K562 (cell line): Measurements from ENCODE around the gene SLAIN2. TPM values are rescaled to one million over a fixed set of nuclear protein-coding genes. Genes with fewer than 3 reads are reported as not detected.

Experiments used
- BCL6 ChIP-seq: fragments of 250-450 bp; sonication (Bioruptor Pico); IDR thresholded peaks from 2 replicates; pipeline ENCODE4 v1.4.0; 2020
- FOXA3 ChIP-seq, 2 experiments: fragments of 450-650 bp in 1 of 2; sonication (generic) in 1 of 2; formaldehyde crosslinking; IDR thresholded peaks in 1 of 2; conservative IDR thresholded peaks in 1 of 2; 2 replicates each; pipeline versions ENCODE4 v1.4.0 to v1.8.0; 2020 to 2022; ENCODE audit warnings: mild to moderate bottlenecking in 2 of 2, missing genetic modification reagents in 1 of 2
- FOXP1 ChIP-seq: sonication (generic); formaldehyde crosslinking; IDR thresholded peaks from 2 replicates; pipeline ENCODE4 v1.8.0; 2022; ENCODE audit warnings: mild to moderate bottlenecking, missing genetic modification reagents
- HBP1 ChIP-seq: fragments of 450-650 bp; formaldehyde crosslinking; IDR thresholded peaks from 2 replicates; pipeline ENCODE4 v1.4.0; 2022; ENCODE audit warnings: missing genetic modification characterization
- ID3 ChIP-seq, 2 experiments: fragments of 250-450 bp in 1 of 2; fragments of 450-650 bp in 1 of 2; sonication (Bioruptor Pico) in 1 of 2; IDR thresholded peaks; 2 replicates each; pipeline versions ENCODE4 v1.6.1 to v1.8.0; 2016 to 2021; ENCODE audit warnings: mild to moderate bottlenecking in 2 of 2, moderate library complexity in 2 of 2, missing compliant biosample characterization in 1 of 2, missing genetic modification characterization in 1 of 2
- JUN ChIP-seq, 2 experiments: sonication (generic) in 1 of 2; formaldehyde crosslinking in 1 of 2; IDR thresholded peaks; 2 replicates each; pipeline versions ENCODE4 v1.6.1 to v1.8.0; 2012 to 2022; ENCODE audit warnings: borderline replicate concordance in 2 of 2, mild to moderate bottlenecking in 2 of 2, improper control_type of control experiment in 1 of 2, low read depth in 1 of 2, low read length in 1 of 2, missing genetic modification reagents in 1 of 2
- LEF1 ChIP-seq: fragments of 450-650 bp; IDR thresholded peaks from 2 replicates; pipeline ENCODE4 v1.6.1; 2016; ENCODE audit warnings: mild to moderate bottlenecking
- MAX ChIP-seq: sonication (generic); formaldehyde crosslinking; IDR thresholded peaks from 2 replicates; pipeline ENCODE4 v1.9.0; 2022; ENCODE audit warnings: mild to moderate bottlenecking, missing genetic modification reagents
- MAZ ChIP-seq, 2 experiments: fragments of 450-650 bp in 1 of 2; sonication (generic) in 1 of 2; formaldehyde crosslinking; IDR thresholded peaks in 1 of 2; conservative IDR thresholded peaks in 1 of 2; 2 replicates each; pipeline versions ENCODE4 v1.4.0 to v1.5.0; 2020; ENCODE audit warnings: mild to moderate bottlenecking in 1 of 2, missing genetic modification reagents in 1 of 2
- MLX ChIP-seq, 2 experiments: fragments of 450-650 bp in 1 of 2; sonication (generic) in 1 of 2; formaldehyde crosslinking; conservative IDR thresholded peaks; 2 replicates each; pipeline versions ENCODE4 v1.4.0 to v1.8.1; 2020 to 2022; ENCODE audit warnings: mild to moderate bottlenecking in 1 of 2, missing genetic modification reagents in 1 of 2
- NBN ChIP-seq: fragments of 450-650 bp; IDR thresholded peaks from 2 replicates; pipeline ENCODE4 v1.6.1; 2016; ENCODE audit warnings: low read depth, mild to moderate bottlenecking
- NR2C1 ChIP-seq, 2 experiments: fragments of 450-650 bp; IDR thresholded peaks; 2 replicates each; pipeline ENCODE4 v1.6.1; 2017; ENCODE audit warnings: mild to moderate bottlenecking in 2 of 2, antibody characterized with exemption in 1 of 2, inconsistent platforms in 1 of 2, missing compliant biosample characterization in 1 of 2, missing genetic modification characterization in 1 of 2
- PHB ChIP-seq: fragments of 250-450 bp; sonication (Bioruptor Pico); IDR thresholded peaks from 2 replicates; pipeline ENCODE4 v1.5.0; 2021
- PKNOX1 ChIP-seq: fragments of 450-650 bp; IDR thresholded peaks from 2 replicates; pipeline ENCODE4 v1.6.1; 2016
- RBM39 ChIP-seq: fragments of 200-400 bp; formaldehyde crosslinking; optimal IDR thresholded peaks from 2 replicates; pipeline ENCODE3; 2018; ENCODE audit warnings: low read depth, low read length
- RCOR1 ChIP-seq, 2 experiments: IDR thresholded peaks; 2 replicates each; pipeline ENCODE4 v1.6.1; 2012; ENCODE audit warnings: low read depth in 2 of 2, low read length in 2 of 2, borderline replicate concordance in 1 of 2, improper control_type of control experiment in 1 of 2
- SRF ChIP-seq, 2 experiments: fragments of 250-450, 450-650 bp in 1 of 2; sonication (Bioruptor Pico) in 1 of 2; sonication (generic) in 1 of 2; formaldehyde crosslinking; IDR thresholded peaks; 2 replicates each; pipeline versions ENCODE4 v1.5.0 to v1.5.1; 2020 to 2022; ENCODE audit warnings: mild to moderate bottlenecking in 1 of 2, missing genetic modification reagents in 1 of 2
- TOE1 ChIP-seq, 2 experiments: fragments of 450-650 bp in 1 of 2; sonication (generic) in 1 of 2; formaldehyde crosslinking in 1 of 2; IDR thresholded peaks; 2 replicates each; pipeline versions ENCODE4 v1.7.1 to v1.8.0; 2016 to 2022; ENCODE audit warnings: borderline replicate concordance in 2 of 2, mild to moderate bottlenecking in 2 of 2, antibody characterized with exemption in 1 of 2, inconsistent platforms in 1 of 2, low read depth in 1 of 2, missing genetic modification reagents in 1 of 2, moderate library complexity in 1 of 2
- YBX1 ChIP-seq: fragments of 450-650 bp; IDR thresholded peaks from 2 replicates; pipeline ENCODE4 v1.7.1; 2016; ENCODE audit warnings: mild to moderate bottlenecking
- ZBTB17 ChIP-seq: fragments of 450-650 bp; formaldehyde crosslinking; IDR thresholded peaks from 2 replicates; pipeline ENCODE4 v1.4.0; 2020; ENCODE audit warnings: mild to moderate bottlenecking
- ZNF217 ChIP-seq: sonication (generic); formaldehyde crosslinking; IDR thresholded peaks from 2 replicates; pipeline ENCODE4 v1.8.0; 2022; ENCODE audit warnings: mild to moderate bottlenecking, missing genetic modification reagents
- ZNF354B ChIP-seq: fragments of 250-450 bp; sonication (Bioruptor Pico); IDR thresholded peaks from 2 replicates; pipeline ENCODE4 v1.4.0; 2020
- polyA plus RNA-seq, 8 experiments: library from polyadenylated mRNA; depleted of rRNA in 4 of 8; stranded (reverse) in 5 of 8; unstranded in 3 of 8; fragments of >200 nt; fragmentation: Nextera tagmentation in 2 of 8; fragmentation: Illumina TruSeq in 1 of 8; extraction: Ambion mirVana in 2 of 8; extraction: Trizol in 1 of 8; gene quantifications; 2 replicates each; pipeline versions ENCODE4 v1.2.1 to v1.2.3, GENCODE V29; 2011 to 2014; ENCODE audit warnings: inconsistent platforms in 1 of 8, missing spikeins in 1 of 8
- total RNA-seq, 7 experiments: library from RNA; depleted of rRNA in 6 of 7; stranded (reverse); fragments of >200 nt in 6 of 7; fragmentation: Illumina TruSeq in 2 of 7; extraction: Trizol in 2 of 7; gene quantifications; 2 replicates each; pipeline versions ENCODE4 v1.2.1 to v1.2.3, GENCODE V29; 2011 to 2021; ENCODE audit warnings: low replicate concordance in 1 of 7

SLAIN2 gene
- total and polyA plus RNA-seq, 9 of the 15 experiments (the other 6 are each of a cell fraction or from before 2014, with no cell fraction given) = 3.5 to 116 (median 35.0) TPM

GRCh38 chr4:48340276-48340964, 909 bp upstream of the SLAIN2 start (continued):
- TF ChIP-seq NR2C1 (IDR thresholded peaks at IDR 0.05) (no peak; the same call in 1 of the 2 replicates), NR2C1 (tag; IDR thresholded peaks at IDR 0.05) (peak; percentile 67), RBM39 (no peak), ZNF217 (CRISPR knock-in tag) (no peak), JUN (IDR thresholded peaks at IDR 0.05; ENCODE audit: borderline replicate concordance, low read depth, low read length) (0 out of 2 replicates have a peak, but pooled peaks have one; percentile 23), JUN (CRISPR knock-in tag; IDR thresholded peaks at IDR 0.05; ENCODE audit: borderline replicate concordance) (no peak), HBP1 (CRISPR knock-in tag) (no peak), PHB (CRISPR knock-in tag) (no peak), FOXA3 (CRISPR knock-in tag; conservative IDR thresholded peaks at IDR 0.05 in 1 of 2, IDR thresholded peaks at IDR 0.05 in 1 of 2) (peak in 1 of 2 experiments; percentile 42; a peak in 2 of 4 replicates), NBN (no peak; the same call in 1 of the 2 replicates), ZNF354B (CRISPR knock-in tag) (no peak), ZBTB17 (no peak), MAX (CRISPR knock-in tag) (no peak), PKNOX1 (0 out of 2 replicates have a peak, but pooled peaks have one; percentile 11), YBX1 (no peak), LEF1 (no peak; the same call in 1 of the 2 replicates), ID3 (CRISPR knock-in tag; IDR thresholded peaks at IDR 0.05) (no peak), ID3 (tag; IDR thresholded peaks at IDR 0.05) (no peak), MAZ (CRISPR knock-in tag; conservative IDR thresholded peaks at IDR 0.05 in 1 of 2, IDR thresholded peaks at IDR 0.05 in 1 of 2) (no peak), FOXP1 (CRISPR knock-in tag) (no peak), SRF (CRISPR knock-in tag; IDR thresholded peaks at IDR 0.05) (no peak), BCL6 (CRISPR knock-in tag) (no peak), RCOR1 (IDR thresholded peaks at IDR 0.05; ENCODE audit: borderline replicate concordance in 1 of 2, low read depth in 2 of 2, low read length in 2 of 2) (peak in 1 of 2 experiments; percentile 33; a peak in 1 of 4 replicates), MLX (CRISPR knock-in tag; conservative IDR thresholded peaks at IDR 0.05) (no peak), TOE1 (IDR thresholded peaks at IDR 0.05; ENCODE audit: borderline replicate concordance) (0 out of 2 replicates have a peak, but pooled peaks have one; percentile 21), TOE1 (CRISPR knock-in tag; IDR thresholded peaks at IDR 0.05; ENCODE audit: borderline replicate concordance, low read depth) (no peak)
